ENCODE data around the gene RGS10.
A peak's percentile ranks its signal among the peaks of the same experiment; 100 is the strongest.

RGS10 gene

DNA sequence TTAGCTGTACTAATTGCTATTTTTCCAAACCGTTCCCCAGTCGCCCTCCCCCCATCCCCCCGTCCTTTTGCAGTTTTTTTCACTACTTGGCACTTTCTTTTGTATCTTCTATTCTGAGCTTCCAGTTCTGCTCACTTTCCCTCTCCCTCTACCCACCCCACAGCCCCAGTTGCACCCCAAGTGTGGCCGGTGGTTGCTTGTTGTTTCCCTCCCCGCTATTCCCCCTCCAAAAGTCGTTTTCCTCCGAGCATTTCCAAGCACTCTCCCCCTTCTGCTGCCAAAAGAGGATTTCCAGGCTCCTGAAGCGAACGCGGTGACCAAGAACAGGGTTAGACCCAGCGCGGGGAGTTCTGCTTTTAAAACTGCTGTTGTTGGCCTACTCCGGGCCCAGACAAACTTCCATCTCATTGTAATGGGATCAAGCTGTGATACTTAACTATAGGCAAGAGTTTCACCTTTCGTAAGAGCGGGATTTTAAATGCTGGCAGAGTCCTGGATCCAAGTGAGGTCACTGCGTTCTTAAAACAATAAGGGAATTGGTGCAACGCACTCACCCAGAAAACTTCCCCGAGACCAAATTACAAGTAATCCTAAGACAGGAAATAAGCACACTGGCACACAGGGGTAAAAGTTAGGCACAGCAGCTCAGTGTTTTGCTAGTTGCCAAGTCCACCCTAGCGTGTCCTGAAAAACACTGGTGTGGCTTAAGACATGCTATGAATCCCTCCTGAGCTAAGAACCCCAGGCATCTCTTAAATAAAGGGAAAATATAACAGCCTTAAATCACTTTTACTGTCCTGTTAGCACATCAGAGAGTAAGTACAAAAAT lies 1.5 kb upstream of the RGS10 start:
- peaks cover 3 to 4% of the 10 kb centered on the region in 2 donors for H3K36me3 Mint-ChIP-seq
- peak overlapping the region; percentile 88 to 90 for H3K4me3 Mint-ChIP-seq
- ATAC-seq (replicated peaks), result no peak
- no peaks in the 10 kb centered on the region for H3K9me3 Mint-ChIP-seq
- no peak for DNase-seq
- peaks cover 13 to 16% of the 10 kb centered on the region in 2 donors for H3K27me3 Mint-ChIP-seq
- peak overlapping the region; percentile 89 for H3K27ac Mint-ChIP-seq
- peaks cover 27 to 40% of the 10 kb centered on the region in 2 donors for H3K4me1 Mint-ChIP-seq

DNA sequence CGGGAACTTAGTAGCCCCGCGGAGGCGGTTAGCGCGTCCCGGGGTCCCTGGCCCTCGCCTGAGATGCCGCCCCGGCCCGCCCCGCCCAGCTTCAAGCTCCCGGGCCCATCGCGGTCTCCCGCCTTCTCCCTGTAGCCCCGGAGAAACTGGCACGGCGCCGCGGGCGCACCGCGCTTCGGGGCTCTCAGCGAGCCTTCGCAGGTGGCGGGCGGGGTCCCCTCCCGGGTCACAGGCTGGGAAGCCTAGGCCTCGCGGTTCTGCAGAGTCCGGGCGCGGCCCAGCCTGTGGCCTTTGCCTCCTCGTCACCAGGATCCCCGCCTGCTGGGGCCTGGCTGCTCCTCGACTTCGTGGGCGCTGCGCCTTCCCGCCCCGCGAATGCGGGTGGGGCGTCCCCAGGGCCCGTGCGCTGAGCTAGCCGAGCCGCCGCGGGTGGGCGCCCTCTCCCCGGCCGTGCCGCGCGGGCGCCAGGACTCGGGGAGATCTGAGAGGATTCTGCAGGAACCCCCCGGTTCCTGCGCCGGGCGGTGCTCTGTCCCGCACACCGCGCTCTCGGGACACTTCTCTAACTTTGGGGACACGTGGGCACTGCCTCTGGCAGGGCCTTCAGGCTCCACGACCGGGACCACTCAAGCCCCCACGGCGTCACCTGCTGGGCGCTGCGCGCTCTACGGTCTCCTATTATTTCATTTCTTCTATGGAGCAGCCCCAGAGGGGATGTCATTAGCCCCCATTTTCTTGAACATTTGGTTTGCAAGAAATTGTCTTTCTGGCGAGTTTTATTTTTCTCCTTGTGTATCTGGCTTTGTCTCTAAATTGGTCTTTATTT lies 682 bp upstream of the RGS10 start:
- peak overlapping the region; percentile 88 to 90 for H3K4me3 Mint-ChIP-seq
- H3K9me3 Mint-ChIP-seq, result no peaks in the 10 kb centered on the region
- peaks cover 6 to 11% of the 10 kb centered on the region in 2 donors for H3K36me3 Mint-ChIP-seq
- ATAC-seq (replicated peaks) (peak; percentile 61 to 64), DNase-seq (peak; percentile 57)
- peak overlapping the region; percentile 89 for H3K27ac Mint-ChIP-seq
- H3K27me3 Mint-ChIP-seq, result peaks cover 7 to 11% of the 10 kb centered on the region in 2 donors
- peaks cover 35 to 48% of the 10 kb centered on the region in 2 donors for H3K4me1 Mint-ChIP-seq

DNA sequence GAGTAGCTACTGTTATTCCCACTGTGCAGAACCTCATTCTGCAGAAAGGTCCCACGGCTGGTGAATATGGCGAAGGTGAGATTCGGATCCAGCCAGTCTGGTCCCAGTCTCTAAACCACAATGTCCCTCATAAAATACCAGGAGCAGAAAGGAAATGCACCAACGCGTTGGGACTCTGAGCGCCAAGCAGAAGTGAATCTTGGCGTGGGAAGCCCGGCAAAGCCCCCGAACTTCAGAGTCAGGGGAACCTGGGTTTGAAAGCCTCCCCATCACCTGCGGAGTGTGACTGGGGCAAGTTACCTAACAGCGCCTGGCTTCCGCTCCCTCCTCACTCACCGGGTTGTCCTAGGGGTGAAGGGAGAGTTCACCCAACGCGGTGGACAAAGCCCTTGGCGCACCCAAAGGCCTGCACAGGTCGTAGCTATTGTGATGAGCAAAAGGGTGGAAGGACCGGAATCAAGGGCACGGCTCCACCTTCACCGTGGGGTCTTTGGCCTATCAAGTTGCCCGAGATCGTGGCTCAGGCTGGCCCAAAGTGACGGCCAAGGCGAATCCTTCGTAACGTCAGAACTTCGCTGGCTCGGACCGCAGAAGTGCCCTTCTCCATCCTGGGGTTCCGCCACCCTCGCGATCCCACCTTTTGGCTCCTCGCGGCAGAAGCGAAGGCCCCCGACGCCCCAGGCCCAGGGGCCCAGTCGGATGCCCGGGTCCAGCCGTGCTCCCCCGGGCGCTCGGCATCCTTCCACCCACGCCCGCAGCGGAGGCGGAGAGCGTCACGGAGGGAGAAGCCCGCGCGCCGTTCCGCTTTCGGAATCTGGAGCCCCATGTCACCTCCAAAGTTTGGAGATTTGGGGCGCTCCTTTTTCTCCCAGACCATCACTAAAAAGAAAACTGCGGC lies 811 bp downstream of the RGS10 start:
- Mint-ChIP-seq H3K4me1 (peaks cover 48 to 63% of the 10 kb centered on the region in 2 donors), H3K9me3 (no peaks in the 10 kb centered on the region), H3K4me3 (peak overlapping the region; percentile 86 to 90), H3K27ac (peak overlapping the region; percentile 91), H3K27me3 (peaks cover 0 to 6% of the 10 kb centered on the region in 2 donors), H3K36me3 (peaks cover 18 to 24% of the 10 kb centered on the region in 2 donors)
- peak; percentile 38 for ATAC-seq (replicated peaks)
- peak; percentile 43 for DNase-seq

DNA sequence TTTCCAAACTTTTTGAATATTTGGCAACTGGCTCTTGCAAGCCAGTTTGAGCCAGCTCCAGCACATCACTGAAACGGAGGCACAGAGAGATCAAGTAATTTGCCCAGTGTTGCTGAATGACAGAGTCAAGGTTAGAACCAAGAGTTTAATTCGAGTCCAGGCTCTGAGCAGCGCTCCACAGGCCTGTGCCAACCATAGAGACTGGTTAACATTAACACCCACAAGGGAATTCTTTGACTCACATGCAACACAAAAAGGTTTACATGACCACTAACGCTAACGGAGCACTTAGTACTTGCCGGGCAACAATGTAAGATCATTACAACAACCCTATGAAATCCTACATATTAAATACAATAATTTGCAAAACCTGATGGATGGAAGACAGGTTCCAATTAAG lies 1.5 kb downstream of the RGS10 start:
- H3K27ac Mint-ChIP-seq, result peak overlapping the region; percentile 68
- no peaks in the 10 kb centered on the region for H3K9me3 Mint-ChIP-seq
- peaks cover 23 to 29% of the 10 kb centered on the region in 2 donors for H3K36me3 Mint-ChIP-seq
- no peak for ATAC-seq (replicated peaks)
- peak overlapping the region; percentile 86 to 90 for H3K4me3 Mint-ChIP-seq
- no peak for DNase-seq
- H3K4me1 Mint-ChIP-seq, result peaks cover 50 to 69% of the 10 kb centered on the region in 2 donors
- H3K27me3 Mint-ChIP-seq, result peaks cover 0 to 4% of the 10 kb centered on the region in 2 donors

DNA sequence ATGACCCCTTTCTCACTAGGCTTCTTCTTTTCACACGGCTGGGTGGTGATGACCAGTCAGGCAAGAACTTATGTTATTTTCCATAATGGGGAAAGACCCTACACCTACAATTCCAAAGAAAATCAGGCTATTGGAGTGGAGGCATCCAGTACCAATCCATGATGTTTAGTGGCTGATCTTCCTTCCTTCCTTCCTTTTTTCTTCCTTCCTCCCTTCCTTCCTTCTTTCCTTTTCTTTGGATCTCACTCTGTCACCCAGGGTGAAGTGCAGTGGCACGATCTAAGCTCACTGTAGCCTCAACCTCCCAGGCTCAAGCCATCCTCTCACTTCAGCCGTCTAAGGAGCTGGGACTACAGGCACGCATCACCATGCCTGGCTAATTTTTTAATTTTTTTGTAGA lies 2.5 kb downstream of the RGS10 start:
- Mint-ChIP-seq H3K27ac (no peak overlapping the region), H3K9me3 (no peaks in the 10 kb centered on the region), H3K4me1 (peaks cover 50 to 76% of the 10 kb centered on the region in 2 donors), H3K4me3 (peak overlapping the region in 1 of 2 donors; percentile 90), H3K27me3 (no peaks in the 10 kb centered on the region), H3K36me3 (peaks cover 29 to 36% of the 10 kb centered on the region in 2 donors)
- ATAC-seq (replicated peaks) (no peak), DNase-seq (no peak)

DNA sequence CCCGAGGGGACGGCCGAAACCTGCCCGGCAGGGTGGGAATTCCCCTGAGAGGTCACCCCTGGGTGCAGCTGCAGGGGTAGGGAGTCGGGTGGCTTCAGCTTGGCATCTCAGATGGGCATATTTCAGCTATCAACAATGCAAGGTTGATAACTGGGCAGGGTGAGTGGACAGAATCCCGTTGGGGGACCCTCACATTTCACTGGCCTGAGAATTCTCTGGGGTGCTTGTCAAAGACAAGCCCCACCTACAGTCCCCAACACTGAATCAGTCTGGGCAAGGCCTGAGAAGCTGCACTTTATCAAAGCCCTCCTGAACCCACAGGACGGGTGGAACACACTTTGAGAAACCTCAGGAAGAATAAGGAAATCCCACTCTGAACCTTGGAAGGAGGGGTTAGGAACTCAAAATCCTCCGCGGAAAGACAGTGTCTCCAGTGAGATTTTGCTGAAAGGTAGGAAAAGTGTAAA lies 3.1 kb downstream of the RGS10 start:
- no peak for ATAC-seq (replicated peaks)
- DNase-seq, result no peak
- Mint-ChIP-seq H3K9me3 (no peaks in the 10 kb centered on the region), H3K27ac (no peak overlapping the region), H3K4me1 (peaks cover 50 to 76% of the 10 kb centered on the region in 2 donors), H3K36me3 (peaks cover 30 to 40% of the 10 kb centered on the region in 2 donors), H3K27me3 (no peaks in the 10 kb centered on the region), H3K4me3 (peak overlapping the region in 1 of 2 donors; percentile 61)

DNA sequence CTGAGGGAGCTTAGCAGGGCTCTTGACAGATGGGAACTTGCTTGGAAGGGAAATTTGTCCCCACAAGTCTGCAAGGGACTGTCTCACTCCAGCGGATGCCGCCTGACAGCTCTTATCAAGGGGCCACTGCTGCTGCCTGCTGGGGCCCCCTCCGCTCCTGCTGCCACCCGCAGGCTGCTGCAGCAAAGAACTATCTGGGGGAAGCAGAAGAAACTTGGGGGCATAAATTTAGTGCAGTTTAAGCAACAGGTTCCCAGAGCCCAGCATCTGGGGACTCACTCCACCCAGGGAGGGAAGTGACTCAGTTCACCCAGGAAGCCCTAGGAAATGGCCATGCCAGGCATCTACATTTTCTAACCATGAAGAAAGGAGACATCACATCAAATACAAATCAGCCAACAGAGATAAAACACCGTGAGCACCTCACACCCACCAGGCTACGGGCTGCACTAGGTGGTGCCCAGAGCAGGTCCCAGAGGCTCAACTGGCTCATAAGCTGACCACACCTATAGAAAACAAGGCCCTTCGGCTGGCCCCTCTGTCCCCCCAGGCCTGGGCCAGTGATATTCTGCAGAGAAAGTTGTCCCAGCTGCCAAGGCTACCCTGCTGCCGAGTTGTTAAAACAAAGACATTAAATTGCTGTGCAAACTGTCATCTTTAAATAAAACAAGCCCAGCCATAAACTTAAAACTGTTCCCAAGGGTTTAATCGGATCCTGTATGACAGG lies 3.7 kb downstream of the RGS10 start:
- no peak for ATAC-seq (replicated peaks)
- Mint-ChIP-seq H3K36me3 (peaks cover 30 to 40% of the 10 kb centered on the region in 2 donors), H3K9me3 (no peaks in the 10 kb centered on the region), H3K27me3 (no peaks in the 10 kb centered on the region), H3K27ac (no peak overlapping the region), H3K4me1 (peaks cover 46 to 73% of the 10 kb centered on the region in 2 donors), H3K4me3 (peak overlapping the region; percentile 25 to 61)
- no peak for DNase-seq

DNA sequence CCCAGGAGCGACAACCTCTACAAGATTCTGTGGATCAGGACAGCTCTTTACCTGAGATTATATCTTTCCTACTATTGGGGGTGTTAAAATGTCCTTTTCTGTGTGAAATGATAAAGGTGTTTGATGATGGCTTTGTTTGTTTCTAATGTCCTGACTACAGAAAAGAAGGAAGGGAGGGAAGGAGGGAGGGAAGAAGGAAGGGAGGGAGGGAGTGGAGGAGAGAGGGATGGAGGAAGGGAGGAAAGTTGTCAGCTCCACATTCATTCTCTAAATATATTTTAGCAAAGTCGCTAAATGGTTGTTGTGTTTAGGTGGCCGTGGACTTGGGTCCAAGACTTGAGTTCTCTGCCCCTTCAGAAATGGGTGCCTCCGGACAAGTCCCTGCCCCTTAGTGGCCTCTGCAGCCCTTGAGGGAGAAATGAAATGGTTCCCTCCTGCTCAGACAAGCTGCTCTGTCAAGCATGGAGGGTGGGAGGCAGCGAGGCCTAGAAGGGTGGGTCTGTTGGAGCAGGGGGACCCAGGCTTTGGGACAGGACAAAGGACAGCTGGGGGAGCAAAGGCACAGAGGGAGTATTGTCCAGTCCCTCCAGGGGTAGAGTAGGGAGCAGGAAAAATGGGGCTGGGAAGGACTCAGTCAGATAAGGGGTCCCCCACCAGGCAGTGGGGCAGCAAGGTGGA lies 4.4 kb downstream of the RGS10 start:
- H3K27me3 Mint-ChIP-seq, result no peaks in the 10 kb centered on the region
- peak overlapping the region in 1 of 2 donors; percentile 61 for H3K4me3 Mint-ChIP-seq
- no peaks in the 10 kb centered on the region for H3K9me3 Mint-ChIP-seq
- H3K36me3 Mint-ChIP-seq, result peaks cover 30 to 40% of the 10 kb centered on the region in 2 donors
- no peak for ATAC-seq (replicated peaks)
- DNase-seq, result no peak
- H3K4me1 Mint-ChIP-seq, result peaks cover 41 to 67% of the 10 kb centered on the region in 2 donors
- H3K27ac Mint-ChIP-seq, result no peak overlapping the region

DNA sequence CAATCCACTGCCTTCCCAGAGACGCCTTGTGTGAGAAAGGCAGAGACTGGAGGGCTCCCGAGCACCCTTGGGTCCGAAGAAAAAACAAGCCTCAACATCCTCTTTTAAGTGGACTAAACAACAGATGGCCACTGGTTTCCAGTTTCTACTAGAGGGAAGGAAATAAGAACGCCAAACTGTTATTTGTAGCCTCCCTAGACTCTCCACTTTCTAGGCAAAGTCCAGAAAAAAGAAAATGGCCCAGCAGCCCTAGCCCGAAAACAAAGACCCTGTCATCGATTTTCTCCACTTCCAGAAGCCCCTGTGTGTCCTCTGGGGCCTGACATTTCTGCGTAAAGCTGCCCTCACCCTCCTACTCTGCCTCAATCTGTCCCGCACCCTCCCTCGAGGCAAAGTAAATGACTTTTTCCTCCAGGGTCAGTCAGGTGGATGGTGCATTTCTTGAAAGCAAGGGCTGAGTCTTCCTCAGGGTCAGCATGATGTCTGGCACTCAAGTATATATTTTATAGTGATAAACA lies 6.0 kb downstream of the RGS10 start:
- H3K27ac Mint-ChIP-seq, result peak overlapping the region; percentile 9
- peaks cover 35 to 40% of the 10 kb centered on the region in 2 donors for H3K36me3 Mint-ChIP-seq
- H3K4me3 Mint-ChIP-seq, result peak overlapping the region in 1 of 2 donors; percentile 25
- DNase-seq (no peak), ATAC-seq (replicated peaks) (no peak)
- H3K27me3 Mint-ChIP-seq, result no peaks in the 10 kb centered on the region
- no peaks in the 10 kb centered on the region for H3K9me3 Mint-ChIP-seq
- H3K4me1 Mint-ChIP-seq, result peaks cover 39 to 62% of the 10 kb centered on the region in 2 donors

DNA sequence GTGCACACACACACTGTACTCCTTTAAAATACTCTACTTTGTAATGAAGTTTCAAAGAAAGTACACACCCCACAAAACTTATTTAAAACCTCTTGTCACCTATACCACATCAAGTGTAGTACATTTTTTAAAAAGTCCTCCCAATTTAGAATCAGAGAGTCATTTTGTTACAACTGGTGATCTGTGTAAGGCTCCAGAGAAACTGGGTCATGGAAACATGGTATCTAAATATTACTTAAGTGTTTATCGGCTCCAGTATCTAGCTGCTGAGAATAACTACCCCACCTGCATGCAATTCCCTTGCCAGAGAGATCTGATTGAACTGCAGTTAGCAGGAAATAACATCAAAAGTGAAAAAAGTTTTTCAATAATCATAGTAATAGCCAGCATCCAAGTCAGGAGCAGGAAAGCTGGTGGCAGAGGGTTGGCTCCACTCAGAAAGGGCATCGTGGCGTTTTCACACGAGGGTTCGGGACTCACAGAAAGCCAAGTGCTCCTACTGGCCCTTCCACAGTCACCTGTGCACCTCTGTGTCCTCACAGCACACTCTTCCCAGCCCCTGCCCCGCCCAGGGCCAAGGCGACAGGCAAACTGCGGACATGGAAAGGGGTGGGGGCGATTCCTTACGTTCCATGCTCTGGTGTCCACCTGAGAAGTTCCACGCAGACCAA lies 6.5 kb downstream of the RGS10 start:
- peak overlapping the region; percentile 9 for H3K27ac Mint-ChIP-seq

DNA sequence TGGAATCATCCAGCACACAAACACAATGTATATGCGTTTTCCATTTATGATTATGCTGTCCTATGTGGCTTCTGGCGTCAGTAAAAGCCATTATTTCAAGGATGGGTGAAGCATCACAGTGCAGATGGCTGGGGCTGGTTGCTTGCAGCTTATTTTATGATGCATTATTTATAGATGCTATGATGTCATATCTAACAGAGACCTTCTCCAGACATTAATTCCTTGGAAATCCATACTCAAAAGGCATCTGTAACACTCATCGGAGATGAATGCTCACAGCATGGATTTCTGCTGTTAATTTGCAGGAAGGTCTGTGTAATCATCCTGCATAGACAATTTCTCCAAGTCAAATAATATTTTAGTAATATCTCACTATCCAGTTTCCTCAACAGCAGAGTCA lies 7.2 kb downstream of the RGS10 start:
- no peak for DNase-seq
- peaks cover 32 to 60% of the 10 kb centered on the region in 2 donors for H3K4me1 Mint-ChIP-seq

More for the DNA sequence above, 6.5 kb downstream of the RGS10 start:
- peaks cover 37 to 61% of the 10 kb centered on the region in 2 donors for H3K4me1 Mint-ChIP-seq
- no peaks in the 10 kb centered on the region for H3K9me3 Mint-ChIP-seq
- peaks cover 35 to 46% of the 10 kb centered on the region in 2 donors for H3K36me3 Mint-ChIP-seq
- ATAC-seq (replicated peaks), result peak; percentile 12 to 51
- DNase-seq, result no peak
- H3K27me3 Mint-ChIP-seq, result no peaks in the 10 kb centered on the region
- no peak overlapping the region for H3K4me3 Mint-ChIP-seq

DNA sequence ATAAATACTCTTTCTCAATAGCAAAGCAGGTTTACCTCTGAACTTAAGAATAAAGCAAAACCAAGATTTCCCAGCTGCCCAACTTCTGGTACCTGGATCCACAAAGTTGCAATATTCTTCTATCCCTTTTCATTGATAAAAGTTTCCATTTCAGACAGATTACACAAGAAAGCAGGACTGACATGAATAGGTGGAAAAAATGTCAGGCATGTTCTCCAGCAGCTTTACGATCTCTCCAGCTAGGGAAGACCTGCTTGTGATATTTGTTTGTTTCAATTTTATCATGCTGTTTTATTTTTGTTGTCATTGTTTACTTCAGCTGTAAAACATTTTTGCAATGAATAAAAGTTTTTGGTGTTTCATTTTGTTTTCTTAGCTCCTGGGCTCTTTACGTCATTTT lies 9.0 kb downstream of the RGS10 start:
- DNase-seq, result no peak
- Mint-ChIP-seq H3K36me3 (peaks cover 35 to 38% of the 10 kb centered on the region in 2 donors), H3K4me3 (no peak overlapping the region), H3K27me3 (no peaks in the 10 kb centered on the region), H3K9me3 (no peaks in the 10 kb centered on the region), H3K4me1 (peaks cover 24 to 47% of the 10 kb centered on the region in 2 donors), H3K27ac (no peak overlapping the region)
- no peak for ATAC-seq (replicated peaks)

More for the DNA sequence above, 7.2 kb downstream of the RGS10 start:
- ATAC-seq (replicated peaks), result no peak
- Mint-ChIP-seq H3K9me3 (no peaks in the 10 kb centered on the region), H3K36me3 (peaks cover 34 to 46% of the 10 kb centered on the region in 2 donors), H3K4me3 (no peak overlapping the region), H3K27me3 (no peaks in the 10 kb centered on the region), H3K27ac (no peak overlapping the region)
